Retinal pigment epithelial cell (primary cell): Measurements from ENCODE around the gene LARGE1.
A peak's percentile ranks its signal among the peaks of the same experiment; 100 is the strongest.

Source experiments
- DNase-seq: peaks from one replicate; pipeline ENCODE4 v3.0.0-alpha.2; 2010; ENCODE audit warnings: low read depth
- H3K4me3 ChIP-seq: 2 replicates; pipeline ENCODE4 v1.5.1; 2011; ENCODE audit warnings: mild to moderate bottlenecking, low read length, control low read depth, moderate library complexity
- TF ChIP-seq, protein P1 (sequence below): conservative IDR thresholded peaks from 2 replicates; pipeline ENCODE4 v1.5.1; 2011; ENCODE audit warnings: low read depth, low read length, control low read depth, inconsistent platforms

The LARGE1 gene

GRCh38 chr22:33920197-33920540 lies at the start of gene LARGE1:
Gene LARGE1, minus strand, starts transcription at chr22:33920476.
- DNase-seq: no peak
- H3K4me3 ChIP-seq: peak within 1 kb of the TSS; percentile 51
- TF ChIP-seq, protein P1, sequence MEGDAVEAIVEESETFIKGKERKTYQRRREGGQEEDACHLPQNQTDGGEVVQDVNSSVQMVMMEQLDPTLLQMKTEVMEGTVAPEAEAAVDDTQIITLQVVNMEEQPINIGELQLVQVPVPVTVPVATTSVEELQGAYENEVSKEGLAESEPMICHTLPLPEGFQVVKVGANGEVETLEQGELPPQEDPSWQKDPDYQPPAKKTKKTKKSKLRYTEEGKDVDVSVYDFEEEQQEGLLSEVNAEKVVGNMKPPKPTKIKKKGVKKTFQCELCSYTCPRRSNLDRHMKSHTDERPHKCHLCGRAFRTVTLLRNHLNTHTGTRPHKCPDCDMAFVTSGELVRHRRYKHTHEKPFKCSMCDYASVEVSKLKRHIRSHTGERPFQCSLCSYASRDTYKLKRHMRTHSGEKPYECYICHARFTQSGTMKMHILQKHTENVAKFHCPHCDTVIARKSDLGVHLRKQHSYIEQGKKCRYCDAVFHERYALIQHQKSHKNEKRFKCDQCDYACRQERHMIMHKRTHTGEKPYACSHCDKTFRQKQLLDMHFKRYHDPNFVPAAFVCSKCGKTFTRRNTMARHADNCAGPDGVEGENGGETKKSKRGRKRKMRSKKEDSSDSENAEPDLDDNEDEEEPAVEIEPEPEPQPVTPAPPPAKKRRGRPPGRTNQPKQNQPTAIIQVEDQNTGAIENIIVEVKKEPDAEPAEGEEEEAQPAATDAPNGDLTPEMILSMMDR: no peak

- H3K4me3 ChIP-seq: no peak overlapping the region
- TF ChIP-seq, protein P1: no peak
- DNase-seq: peak; percentile 2
Measured at GRCh38 chr22:33969045-33969444, 48.8 kb upstream of the LARGE1 start.

GRCh38 chr22:33964121-33964520 lies 43.8 kb upstream of the LARGE1 start:
- TF ChIP-seq, protein P1: no peak

GRCh38 chr22:33962409-33962808 lies 42.1 kb upstream of the LARGE1 start:
- H3K4me3 ChIP-seq: no peak overlapping the region
- TF ChIP-seq, protein P1: no peak
- DNase-seq: no peak

More at GRCh38 chr22:33964121-33964520, 43.8 kb upstream of the LARGE1 start:
- DNase-seq: no peak
- H3K4me3 ChIP-seq: no peak overlapping the region

GRCh38 chr22:33958741-33959140 lies 38.5 kb upstream of the LARGE1 start:
- TF ChIP-seq, protein P1: no peak
- no peak overlapping the region for H3K4me3 ChIP-seq
- DNase-seq: no peak

GRCh38 chr22:33957086-33957485 lies 36.8 kb upstream of the LARGE1 start:
- H3K4me3 ChIP-seq: no peak overlapping the region
- DNase-seq: no peak
- TF ChIP-seq, protein P1: no peak

DNA sequence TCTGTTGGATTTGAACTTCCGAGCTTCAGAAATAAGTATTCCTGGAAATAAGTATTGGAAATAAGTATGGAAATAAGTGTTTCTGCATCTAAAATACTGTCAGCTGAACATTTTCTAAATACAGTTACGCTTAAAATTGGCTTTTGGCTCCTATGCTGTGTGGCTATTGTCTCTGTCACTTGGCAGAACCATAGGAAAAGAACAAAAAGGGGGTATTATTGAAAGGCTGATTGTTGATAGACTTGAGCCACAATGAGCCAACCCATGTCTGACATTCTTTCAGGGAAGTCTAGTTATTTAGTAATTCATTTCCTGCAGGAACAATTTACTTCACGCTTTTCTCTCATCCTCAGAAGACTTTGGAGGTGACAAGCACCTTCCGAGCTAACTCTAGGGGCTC lies 32.5 kb upstream of the LARGE1 start:
- no peak overlapping the region for H3K4me3 ChIP-seq
- no peak for DNase-seq
- TF ChIP-seq, protein P1: no peak
